Neural crest cell (in vitro differentiated cells): ENCODE measurements around the gene SMG6. TPM values are rescaled to one million over a fixed set of nuclear protein-coding genes. Genes with fewer than 3 reads are reported as not detected.

Experiments
- DNase-seq: peaks from one replicate; pipeline ENCODE4 v3.0.0; 2021; ENCODE audit warnings: low read depth, mixed read lengths, low spot score
- H3K27ac Mint-ChIP-seq: one replicate; pipeline ENCODE4 v1.8.0; 2021; ENCODE audit warnings: mild to moderate bottlenecking, mixed read lengths; ENCODE audit not compliant: unreplicated experiment
- H3K27me3 Mint-ChIP-seq: 2 replicates; pipeline ENCODE4 v1.8.0; 2021; ENCODE audit warnings: low read depth, mild to moderate bottlenecking, mixed read lengths
- H3K36me3 Mint-ChIP-seq: 2 replicates; pipeline ENCODE4 v1.8.0; 2021; ENCODE audit warnings: low read depth, mild to moderate bottlenecking, mixed read lengths
- H3K4me1 Mint-ChIP-seq: 2 replicates; pipeline ENCODE4 v1.8.0; 2021; ENCODE audit warnings: mixed read lengths
- H3K4me3 Mint-ChIP-seq: one replicate; pipeline ENCODE4 v1.8.0; 2021; ENCODE audit warnings: mild to moderate bottlenecking, mixed read lengths
- H3K9me3 Mint-ChIP-seq: 2 replicates; pipeline ENCODE4 v1.8.0; 2021; ENCODE audit warnings: mixed read lengths
- total RNA-seq: library from RNA; stranded (reverse); gene quantifications from 2 replicates; pipeline ENCODE4 v1.2.1, GENCODE V29; 2021
- TF ChIP-seq, protein P1 (sequence below): fragments of 200-600 bp; sonication (generic); conservative IDR thresholded peaks from 2 replicates; pipeline ENCODE4 v1.5.0; 2021; ENCODE audit warnings: antibody characterized with exemption, mild to moderate bottlenecking

Gene SMG6
- total RNA-seq, 1 donor from 2014 or later: 57.2 TPM

DNA sequence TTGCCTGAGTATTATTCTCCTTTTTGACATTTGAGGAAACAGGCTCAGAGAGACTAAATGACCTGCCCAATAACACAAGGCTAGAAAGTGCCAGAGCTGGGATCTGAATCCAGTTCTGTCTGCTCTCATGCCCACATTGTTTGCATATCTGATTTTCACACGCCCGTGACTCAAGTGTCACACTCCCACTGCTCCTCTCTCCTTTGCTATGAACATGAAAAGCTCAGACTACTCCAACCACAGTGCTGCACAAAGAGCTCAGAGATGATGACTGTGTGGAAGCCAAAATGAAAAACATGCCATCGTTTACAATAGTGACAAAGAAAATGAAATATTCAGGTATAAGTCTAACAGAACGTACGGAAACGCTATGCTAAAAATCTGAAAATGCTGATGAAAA, 107.9 kb downstream of the SMG6 start:
- TF ChIP-seq, protein P1, sequence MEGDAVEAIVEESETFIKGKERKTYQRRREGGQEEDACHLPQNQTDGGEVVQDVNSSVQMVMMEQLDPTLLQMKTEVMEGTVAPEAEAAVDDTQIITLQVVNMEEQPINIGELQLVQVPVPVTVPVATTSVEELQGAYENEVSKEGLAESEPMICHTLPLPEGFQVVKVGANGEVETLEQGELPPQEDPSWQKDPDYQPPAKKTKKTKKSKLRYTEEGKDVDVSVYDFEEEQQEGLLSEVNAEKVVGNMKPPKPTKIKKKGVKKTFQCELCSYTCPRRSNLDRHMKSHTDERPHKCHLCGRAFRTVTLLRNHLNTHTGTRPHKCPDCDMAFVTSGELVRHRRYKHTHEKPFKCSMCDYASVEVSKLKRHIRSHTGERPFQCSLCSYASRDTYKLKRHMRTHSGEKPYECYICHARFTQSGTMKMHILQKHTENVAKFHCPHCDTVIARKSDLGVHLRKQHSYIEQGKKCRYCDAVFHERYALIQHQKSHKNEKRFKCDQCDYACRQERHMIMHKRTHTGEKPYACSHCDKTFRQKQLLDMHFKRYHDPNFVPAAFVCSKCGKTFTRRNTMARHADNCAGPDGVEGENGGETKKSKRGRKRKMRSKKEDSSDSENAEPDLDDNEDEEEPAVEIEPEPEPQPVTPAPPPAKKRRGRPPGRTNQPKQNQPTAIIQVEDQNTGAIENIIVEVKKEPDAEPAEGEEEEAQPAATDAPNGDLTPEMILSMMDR: no peak
- no peak for DNase-seq
- Mint-ChIP-seq H3K9me3 (no peaks in the 10 kb centered on the region), H3K27me3 (no peaks in the 10 kb centered on the region), H3K4me3 (no peak overlapping the region), H3K27ac (no peak overlapping the region), H3K4me1 (peaks cover 23% of the 10 kb centered on the region), H3K36me3 (peaks cover 15% of the 10 kb centered on the region)

DNA sequence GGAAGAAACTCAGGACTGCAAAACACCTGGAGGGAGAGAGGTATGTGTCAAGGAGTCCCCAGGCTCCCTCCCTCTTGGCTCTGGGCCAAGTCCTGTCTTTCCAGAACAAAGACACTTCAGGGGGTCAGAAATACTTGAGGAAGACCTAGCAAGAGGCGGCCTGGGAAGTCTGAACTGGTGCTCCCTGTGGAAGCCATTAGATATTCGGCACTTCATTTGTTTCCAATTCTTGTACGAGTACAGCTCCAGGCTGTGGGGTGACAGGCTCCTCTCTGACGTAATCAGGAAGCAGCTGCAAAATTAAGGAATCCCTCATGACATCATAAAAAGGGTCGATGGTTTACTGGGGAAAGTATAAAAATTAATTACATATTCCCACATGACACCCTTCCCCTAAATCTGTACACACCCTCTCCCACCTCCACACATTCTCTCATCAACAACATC, 108.7 kb downstream of the SMG6 start:
- Mint-ChIP-seq H3K36me3 (peaks cover 15% of the 10 kb centered on the region), H3K4me3 (no peak overlapping the region), H3K4me1 (peaks cover 23% of the 10 kb centered on the region), H3K27me3 (no peaks in the 10 kb centered on the region), H3K9me3 (no peaks in the 10 kb centered on the region), H3K27ac (no peak overlapping the region)
- TF ChIP-seq, protein P1: no peak
- no peak for DNase-seq

DNA sequence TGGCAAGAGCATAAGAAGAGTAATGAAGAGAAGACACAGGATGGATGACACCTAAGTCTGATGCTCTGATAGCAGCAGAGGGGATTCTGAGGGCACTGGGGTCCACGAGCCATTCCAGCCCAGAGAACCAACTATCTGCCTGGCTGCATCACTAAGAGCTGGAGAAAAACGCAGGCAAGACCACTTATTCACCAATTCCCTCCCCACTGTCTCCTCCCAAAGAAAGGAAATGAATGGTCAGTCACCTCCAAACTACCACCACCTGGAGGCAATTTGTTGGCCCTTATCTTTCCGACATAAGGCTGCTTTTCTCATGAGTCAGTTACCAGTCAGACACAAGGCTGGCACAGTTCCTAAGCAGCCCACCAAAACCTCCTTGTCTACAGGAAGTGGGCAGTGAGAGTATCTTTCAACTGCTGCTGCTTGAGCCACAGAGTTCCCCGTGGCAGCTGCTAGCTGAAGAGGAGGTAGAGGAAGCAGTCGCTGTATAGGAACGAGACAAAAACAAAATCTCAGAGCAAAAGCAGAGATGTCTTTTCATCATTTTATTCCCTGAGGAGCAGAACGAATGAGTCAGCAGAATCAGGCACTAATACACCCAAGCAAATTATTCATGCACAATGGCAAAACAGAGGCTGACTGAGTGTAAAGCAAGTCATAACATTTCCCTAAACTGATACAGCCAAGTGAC, 111.1 kb downstream of the SMG6 start:
- H3K4me3 Mint-ChIP-seq: no peak overlapping the region
- H3K36me3 Mint-ChIP-seq: peaks cover 13% of the 10 kb centered on the region
- no peaks in the 10 kb centered on the region for H3K9me3 Mint-ChIP-seq
- H3K27ac Mint-ChIP-seq: no peak overlapping the region
- H3K4me1 Mint-ChIP-seq: peaks cover 15% of the 10 kb centered on the region
- H3K27me3 Mint-ChIP-seq: no peaks in the 10 kb centered on the region
- TF ChIP-seq, protein P1: no peak
- no peak for DNase-seq

DNA sequence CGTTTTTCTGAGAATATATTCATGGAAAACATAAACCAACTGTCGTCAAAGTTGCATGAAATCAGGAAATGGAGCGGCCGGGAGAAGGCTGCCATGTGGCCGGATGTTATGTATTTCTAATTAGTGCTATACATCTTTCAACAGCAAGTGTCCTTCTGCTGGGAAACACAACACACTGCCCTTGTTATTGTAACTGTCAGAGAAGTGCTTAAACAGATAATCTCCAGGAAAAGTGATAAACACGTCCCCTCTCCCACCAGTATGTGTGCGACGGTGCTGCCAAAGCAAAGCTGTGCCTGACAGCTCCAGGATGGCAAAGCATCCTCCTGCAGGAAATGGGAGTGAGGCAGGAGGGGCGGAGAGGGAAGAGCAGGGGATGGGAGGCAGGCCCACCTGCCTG, 111.8 kb downstream of the SMG6 start:
- H3K36me3 Mint-ChIP-seq: peaks cover 13% of the 10 kb centered on the region
- H3K27ac Mint-ChIP-seq: no peak overlapping the region
- peaks cover 7% of the 10 kb centered on the region for H3K4me1 Mint-ChIP-seq
- no peaks in the 10 kb centered on the region for H3K9me3 Mint-ChIP-seq
- no peaks in the 10 kb centered on the region for H3K27me3 Mint-ChIP-seq
- DNase-seq: no peak
- TF ChIP-seq, protein P1: no peak
- no peak overlapping the region for H3K4me3 Mint-ChIP-seq

DNA sequence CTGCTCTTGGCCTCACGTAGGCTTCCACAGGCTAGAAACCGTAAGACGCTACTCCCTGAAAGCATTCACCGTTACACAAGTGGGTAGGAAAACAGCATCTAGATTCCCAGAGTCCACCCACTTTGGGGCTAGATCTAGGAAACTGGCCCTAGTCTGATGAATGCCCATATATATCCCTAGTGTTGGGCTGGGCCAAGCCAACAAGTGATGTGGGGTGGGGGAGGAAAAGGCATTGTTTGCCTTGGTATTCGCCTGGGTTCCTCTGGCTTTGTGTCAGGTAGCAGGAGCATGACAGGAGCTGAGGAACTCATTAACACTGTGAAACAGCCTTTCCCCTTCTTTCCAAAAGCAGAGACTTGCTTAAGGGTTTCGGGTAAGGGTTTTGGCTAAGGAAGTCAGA, 112.4 kb downstream of the SMG6 start:
- DNase-seq: no peak
- Mint-ChIP-seq H3K27me3 (no peaks in the 10 kb centered on the region), H3K9me3 (no peaks in the 10 kb centered on the region), H3K27ac (no peak overlapping the region), H3K36me3 (peaks cover 13% of the 10 kb centered on the region), H3K4me3 (no peak overlapping the region), H3K4me1 (peaks cover 3% of the 10 kb centered on the region)
- TF ChIP-seq, protein P1: no peak
